Activated B cell treated with CpG ODN at 0.5 μM for 24 hours (primary cell): Measurements from ENCODE around the gene CCDC82. TPM values are rescaled to one million over a fixed set of nuclear protein-coding genes. Genes with fewer than 3 reads are reported as not detected.
A peak's percentile ranks its signal among the peaks of the same experiment; 100 is the strongest.
"Not testable (repeated sequence)": the region's sequence is repeated elsewhere in the genome, so short reads cannot be mapped to it uniquely, and the experiment has no call there.

Experiments
- ATAC-seq: fragments of 200-7000 bp; cut with Tn5 transposase; one replicate; pipeline ENCODE4 v1.10.0; 2021; ENCODE audit warnings: low read depth, mild to moderate bottlenecking, moderate library complexity
- CTCF ChIA-PET: fragments of 350-600 bp; sonication (Branson Sonifier 250); formaldehyde crosslinking; loops from one replicate; lab custom pipeline; 2021; ENCODE audit warnings: antibody characterized with exemption; lab: Charles Lee
- POLR2A ChIA-PET: fragments of 350-600 bp; sonication (Branson Sonifier 250); formaldehyde crosslinking; loops from one replicate; lab custom pipeline; 2021; ENCODE audit warnings: antibody characterized with exemption; lab: Charles Lee
- DNase-seq: peaks from one replicate; pipeline ENCODE4 v3.0.0; 2022
- H3K27ac Mint-ChIP-seq: one replicate; pipeline ENCODE4 v1.8.0; 2020; ENCODE audit warnings: mixed read lengths
- H3K27me3 Mint-ChIP-seq: one replicate; pipeline ENCODE4 v1.8.0; 2021; ENCODE audit warnings: mixed read lengths
- H3K36me3 Mint-ChIP-seq: one replicate; pipeline ENCODE4 v1.8.0; 2021; ENCODE audit warnings: low read depth, mixed read lengths
- H3K4me1 Mint-ChIP-seq: one replicate; pipeline ENCODE4 v1.8.0; 2021; ENCODE audit warnings: mixed read lengths
- H3K4me3 Mint-ChIP-seq: one replicate; pipeline ENCODE4 v1.8.0; 2020; ENCODE audit warnings: mild to moderate bottlenecking, mixed read lengths
- H3K9me3 Mint-ChIP-seq: one replicate; pipeline ENCODE4 v1.8.0; 2020; ENCODE audit warnings: mixed read lengths
- CTCF ChIP-seq: fragments of 200-600 bp; IDR thresholded peaks from one replicate; pipeline ENCODE4 v1.8.0; 2022; ENCODE audit warnings: antibody characterized with exemption, mild to moderate bottlenecking
- intact Hi-C: fragments of 100-400 bp; cut with micrococcal nuclease; formaldehyde crosslinking; loops from one replicate; pipeline ENCODE4 v1.15.1; 2024
- total RNA-seq: library from RNA; stranded (reverse); gene quantifications from 2 replicates; pipeline ENCODE4 v1.2.3, GENCODE V29; 2022

Gene CCDC82
- total RNA-seq, result 22.6 and 33.8 TPM in 2 replicates

- no peaks in the 10 kb centered on the region for H3K9me3 Mint-ChIP-seq
- no peak for TF ChIP-seq CTCF
- POLR2A ChIA-PET, result interaction anchor here (0.6 to 3.2 kb wide), 12 partner anchors 10 to 691 kb away, joined by 3 to 36 read pairs (median 4); partner anchors contain the start of genes CEP57, FAM76B and MAML2
- CTCF ChIA-PET, result interaction anchor here (1.0 to 3.1 kb wide), 5 partner anchors 47 to 554 kb away, joined by 3 to 17 read pairs (median 12); partner anchors contain the start of gene MAML2
- H3K27me3 Mint-ChIP-seq, result no peaks in the 10 kb centered on the region
- DNase-seq (peak; percentile 99), ATAC-seq (peak; percentile 98)
- H3K27ac Mint-ChIP-seq, result peak within 1 kb of the TSS; percentile 90
- intact Hi-C loops, result loop anchor here (1.0 to 10.0 kb wide), 9 partner anchors 47 to 1895 kb away; partner anchors contain the start of genes ANKRD49, CEP57, CWC15 and KDM4D
- H3K4me1 Mint-ChIP-seq, result peaks cover 33% of the 10 kb centered on the region
- H3K36me3 Mint-ChIP-seq, result peaks cover 32% of the 10 kb centered on the region
- peak within 1 kb of the TSS; percentile 94 for H3K4me3 Mint-ChIP-seq
These were observed at the start of gene CCDC82, which contains the start of gene JRKL for GRCh38 chr11:96389720-96390487. CCDC82 (minus strand) TSS chr11:96389912; CDS start chr11:96384747, 5,165 bp downstream. JRKL (plus strand) TSS chr11:96390013; CDS start chr11:96390650, 637 bp downstream.

GRCh38 chr11:96432654-96433053, 42.9 kb upstream of the CCDC82 start:
- H3K27me3 Mint-ChIP-seq, result peaks cover 33% of the 10 kb centered on the region

GRCh38 chr11:96430668-96431067, 41.0 kb upstream of the CCDC82 start:
- Mint-ChIP-seq H3K4me1 (no peaks in the 10 kb centered on the region), H3K9me3 (peaks cover 6% of the 10 kb centered on the region), H3K36me3 (no peaks in the 10 kb centered on the region), H3K4me3 (no peak overlapping the region), H3K27ac (no peak overlapping the region), H3K27me3 (peaks cover 35% of the 10 kb centered on the region)
- no peak for TF ChIP-seq CTCF
- intact Hi-C loops, result no loop called here
- POLR2A ChIA-PET, result no interaction called here
- DNase-seq, result no peak
- ATAC-seq, result no peak
- CTCF ChIA-PET, result no interaction called here

More at GRCh38 chr11:96432654-96433053, 42.9 kb upstream of the CCDC82 start:
- H3K27ac Mint-ChIP-seq, H3K9me3 Mint-ChIP-seq, ATAC-seq, H3K4me1 Mint-ChIP-seq, H3K36me3 Mint-ChIP-seq, H3K4me3 Mint-ChIP-seq, CTCF ChIA-PET, intact Hi-C loops, POLR2A ChIA-PET, DNase-seq: not testable (repeated sequence)

DNA sequence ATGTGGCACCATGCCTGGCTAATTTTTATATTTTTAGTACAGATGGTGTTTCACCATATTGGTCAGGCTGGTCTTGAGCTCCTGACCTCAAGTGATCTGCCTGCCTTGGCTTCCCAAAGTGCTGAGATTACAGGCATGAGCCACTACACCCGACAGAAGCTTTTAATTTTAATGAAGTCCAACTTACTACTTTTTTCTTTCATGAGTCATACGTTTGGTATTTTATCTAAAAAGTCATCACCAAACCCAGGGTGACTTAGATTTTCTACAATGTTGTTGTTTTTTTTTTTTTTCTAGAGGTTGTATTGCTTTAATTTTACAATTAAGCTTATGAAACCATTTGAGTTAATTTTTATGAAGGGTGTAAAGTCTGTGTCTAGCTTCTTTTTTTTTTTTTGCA, 35.0 kb upstream of the CCDC82 start:
- CTCF ChIA-PET, result interaction anchor here (0.7 to 3.0 kb wide), 3 partner anchors 94 to 589 kb away, joined by 4 to 36 read pairs (median 4); no protein-coding TSS in a partner anchor
- Mint-ChIP-seq H3K36me3 (no peaks in the 10 kb centered on the region), H3K4me1 (no peaks in the 10 kb centered on the region), H3K4me3 (no peak overlapping the region), H3K9me3 (no peaks in the 10 kb centered on the region), H3K27me3 (peaks cover 32% of the 10 kb centered on the region), H3K27ac (no peak overlapping the region)
- intact Hi-C loops, result no loop called here
- ATAC-seq (no peak), DNase-seq (no peak)
- no peak for TF ChIP-seq CTCF
- POLR2A ChIA-PET, result interaction anchor here (0.6 kb wide), 1 partner anchor 1974 kb away, joined by 3 read pairs; no protein-coding TSS in a partner anchor

GRCh38 chr11:96413408-96413807, 23.7 kb upstream of the CCDC82 start:
- POLR2A ChIA-PET, result no interaction called here
- no peaks in the 10 kb centered on the region for H3K36me3 Mint-ChIP-seq
- H3K27ac Mint-ChIP-seq, result no peak overlapping the region
- CTCF ChIA-PET, result no interaction called here
- H3K4me1 Mint-ChIP-seq, result no peaks in the 10 kb centered on the region
- H3K9me3 Mint-ChIP-seq, result no peaks in the 10 kb centered on the region
- no peak for ATAC-seq
- no peak for DNase-seq
- intact Hi-C loops, result no loop called here
- no peak for TF ChIP-seq CTCF
- H3K4me3 Mint-ChIP-seq, result no peak overlapping the region
- H3K27me3 Mint-ChIP-seq, result peaks cover 28% of the 10 kb centered on the region
